Ectodermal cell (in vitro differentiated cells): ENCODE measurements around the gene MON2.
A peak's percentile ranks its signal among the peaks of the same experiment; 100 is the strongest.

Source experiments
- H3K27ac ChIP-seq: 2 replicates; pipeline ENCODE4 v1.7.0; 2013; ENCODE audit warnings: mild to moderate bottlenecking, low read depth, low read length; ENCODE audit not compliant: insufficient read depth, poor library complexity, severe bottlenecking
- H3K27me3 ChIP-seq: 2 replicates; pipeline ENCODE4 v1.7.0; 2013; ENCODE audit warnings: mild to moderate bottlenecking, low read length; ENCODE audit not compliant: insufficient read depth, control insufficient read depth, poor library complexity, severe bottlenecking
- H3K36me3 ChIP-seq: one replicate; pipeline ENCODE4 v1.7.0; 2013; ENCODE audit warnings: low read length; ENCODE audit not compliant: control insufficient read depth, insufficient read depth
- H3K4me1 ChIP-seq: one replicate; pipeline ENCODE4 v1.7.0; 2013; ENCODE audit warnings: low read length; ENCODE audit not compliant: control insufficient read depth, insufficient read depth
- H3K4me3 ChIP-seq: 2 replicates; pipeline ENCODE4 v1.7.0; 2013; ENCODE audit warnings: low read depth, low read length, control low read depth; ENCODE audit not compliant: insufficient read depth
- H3K9me3 ChIP-seq: 2 replicates; pipeline ENCODE4 v1.7.0; 2013; ENCODE audit warnings: mild to moderate bottlenecking, low read length, moderate library complexity; ENCODE audit not compliant: control insufficient read depth
- WGBS, 2 experiments: methylation state at CpG; one replicate each; pipeline ENCODE4 v1.1.7; 2013; ENCODE audit warnings: missing lambda C conversion rate in 2 of 2; 5-methylcytosine and 5-hydroxymethylcytosine counted together

The MON2 gene

DNA sequence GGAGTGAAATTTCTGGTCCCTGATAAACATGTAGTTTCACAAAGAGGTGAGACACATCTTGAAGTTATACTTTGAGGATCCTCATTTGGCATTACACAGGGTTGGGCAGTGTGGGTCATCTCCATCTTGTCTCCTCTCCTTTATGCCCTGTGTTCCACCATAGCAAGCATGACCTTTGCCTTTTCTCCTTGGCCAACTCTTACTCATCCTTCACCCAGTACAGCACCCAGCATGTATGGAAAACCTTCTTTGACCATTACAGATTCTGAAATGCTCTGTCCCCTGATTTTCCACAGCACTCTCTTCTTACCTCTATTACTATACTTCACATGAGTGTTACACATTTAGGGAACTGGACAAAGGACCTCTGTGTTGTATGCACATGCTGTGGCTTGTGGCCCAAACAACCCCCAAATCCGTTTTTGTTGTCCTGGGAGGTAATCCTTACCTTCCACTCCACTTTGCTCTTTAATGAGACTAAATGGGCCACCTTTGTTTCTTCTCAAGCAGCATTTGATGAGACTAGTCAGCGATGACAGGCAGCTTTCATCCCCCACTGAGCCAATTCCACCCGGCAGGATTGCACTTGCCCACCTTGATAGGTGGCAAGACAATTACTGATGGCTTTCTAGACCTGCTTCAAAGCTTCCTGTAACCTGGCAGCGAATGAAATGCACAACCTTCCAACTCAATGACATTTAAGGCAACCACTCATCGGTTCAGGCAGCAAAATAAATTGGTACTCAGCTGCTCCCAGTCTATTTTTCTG is 163.5 kb downstream of the MON2 start:
- Histone ChIP-seq H3K9me3 (no peaks in the 10 kb centered on the region), H3K4me3 (no peak overlapping the region), H3K36me3 (no peaks in the 10 kb centered on the region), H3K4me1 (peaks cover 22% of the 10 kb centered on the region), H3K27me3 (peaks cover 44% of the 10 kb centered on the region), H3K27ac (no peak overlapping the region)
- 43 to 51% methylated on average over 5 of the region's 5 CpGs for WGBS, 2 experiments

DNA sequence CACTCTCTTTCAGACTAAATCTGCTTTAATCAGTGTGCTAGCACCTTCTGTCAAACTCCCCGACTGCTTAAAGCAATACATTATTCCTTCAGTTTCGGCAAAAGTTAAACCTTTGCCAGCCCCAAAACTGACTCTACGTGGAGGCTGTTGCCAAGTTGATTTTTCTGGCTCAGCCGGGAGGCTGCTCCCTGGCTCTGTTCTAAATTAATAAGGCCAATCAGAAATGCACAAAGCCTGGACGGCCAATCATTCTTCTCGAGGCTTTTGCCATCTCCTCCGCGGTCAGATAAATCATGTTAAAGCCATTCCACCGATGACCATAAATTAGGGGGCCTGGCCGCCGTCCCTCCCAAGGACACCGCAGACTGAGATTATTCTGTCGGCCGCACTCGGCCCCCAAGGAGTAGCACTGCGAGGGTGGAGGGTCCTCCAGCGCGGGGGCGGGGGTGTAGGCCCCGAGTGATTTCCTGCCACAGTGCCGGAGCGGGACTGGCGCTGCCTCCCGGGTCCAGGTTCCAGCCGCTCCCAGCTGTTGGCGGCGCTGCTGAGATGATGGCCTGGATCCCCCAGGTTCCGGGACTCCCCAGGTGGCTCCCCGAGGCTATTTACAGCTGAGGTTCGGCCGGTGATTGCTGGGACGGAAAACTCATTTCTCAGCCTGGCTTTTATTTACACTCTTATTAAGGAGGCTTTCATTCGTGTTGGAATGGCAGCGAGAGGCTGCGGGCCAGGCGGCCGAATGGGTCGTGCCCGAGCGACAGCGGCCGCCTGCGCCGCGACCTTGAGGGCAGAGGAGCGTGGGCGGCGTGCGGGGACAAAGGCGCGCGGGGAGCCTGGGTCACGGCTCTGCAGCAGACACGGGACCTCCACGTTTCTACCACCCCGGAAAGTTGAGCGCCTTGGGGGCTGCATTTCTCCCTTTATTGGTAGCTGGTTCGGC is 165.1 kb downstream of the MON2 start:
- Histone ChIP-seq H3K9me3 (no peaks in the 10 kb centered on the region), H3K36me3 (no peaks in the 10 kb centered on the region), H3K27me3 (peaks cover 44% of the 10 kb centered on the region), H3K27ac (no peak overlapping the region), H3K4me3 (peak overlapping the region; percentile 42), H3K4me1 (peaks cover 21% of the 10 kb centered on the region)
- WGBS, 2 experiments, result 14 to 16% methylated on average over 58 of the region's 58 CpGs

DNA sequence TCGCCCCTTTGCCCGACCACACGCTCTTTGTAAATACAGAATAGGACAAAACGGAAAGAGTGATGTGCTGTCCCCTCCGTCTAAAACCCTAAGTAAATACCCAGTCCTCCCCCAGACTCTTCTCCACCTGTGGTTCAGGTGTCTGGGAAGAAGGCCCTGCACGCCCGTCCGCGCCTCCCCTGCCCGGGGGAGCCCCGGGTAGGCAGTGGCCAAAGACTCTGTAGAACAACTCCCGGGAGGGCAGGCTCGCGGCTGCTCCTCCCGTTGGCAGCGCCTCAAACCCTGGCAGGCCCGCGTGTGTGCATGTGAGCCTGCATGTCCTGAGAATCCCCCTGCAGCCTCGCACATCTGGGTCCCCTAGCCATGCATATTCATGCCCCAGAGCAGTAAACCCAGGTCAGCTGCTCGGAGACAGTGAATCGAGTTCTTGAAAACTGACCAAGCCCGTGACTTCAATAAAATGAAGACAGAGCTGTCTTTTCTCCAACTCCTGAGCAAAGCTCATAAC is 165.8 kb downstream of the MON2 start:
- Histone ChIP-seq H3K27me3 (peaks cover 44% of the 10 kb centered on the region), H3K9me3 (no peaks in the 10 kb centered on the region), H3K36me3 (no peaks in the 10 kb centered on the region), H3K4me3 (peak overlapping the region; percentile 42), H3K4me1 (peaks cover 21% of the 10 kb centered on the region), H3K27ac (no peak overlapping the region)
- 14 to 18% methylated on average over 22 of the region's 22 CpGs for WGBS, 2 experiments

DNA sequence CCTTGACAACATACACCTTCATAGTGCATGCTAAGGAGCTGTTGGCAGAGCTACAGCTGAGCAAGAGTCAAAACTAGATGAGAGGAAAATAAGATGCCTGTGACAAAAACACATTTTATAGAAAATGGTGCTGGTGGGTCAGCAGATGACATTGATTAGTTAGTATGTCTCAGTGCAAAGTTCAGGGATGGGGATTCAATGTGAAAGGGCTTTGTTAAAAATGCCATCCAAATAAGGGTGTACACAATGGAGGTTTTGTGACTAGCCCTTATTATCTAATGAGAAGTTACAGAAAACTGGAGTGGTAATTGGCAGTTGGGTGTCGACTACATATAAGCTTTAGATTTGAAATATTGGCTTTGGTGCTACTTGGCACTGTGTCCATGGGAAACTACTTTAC is 169.0 kb downstream of the MON2 start:
- Histone ChIP-seq H3K9me3 (no peaks in the 10 kb centered on the region), H3K4me1 (peaks cover 9% of the 10 kb centered on the region), H3K4me3 (no peak overlapping the region), H3K36me3 (no peaks in the 10 kb centered on the region), H3K27me3 (peaks cover 36% of the 10 kb centered on the region), H3K27ac (no peak overlapping the region)
- 100% methylated on average over 1 of the region's 1 CpG for WGBS, 2 experiments

DNA sequence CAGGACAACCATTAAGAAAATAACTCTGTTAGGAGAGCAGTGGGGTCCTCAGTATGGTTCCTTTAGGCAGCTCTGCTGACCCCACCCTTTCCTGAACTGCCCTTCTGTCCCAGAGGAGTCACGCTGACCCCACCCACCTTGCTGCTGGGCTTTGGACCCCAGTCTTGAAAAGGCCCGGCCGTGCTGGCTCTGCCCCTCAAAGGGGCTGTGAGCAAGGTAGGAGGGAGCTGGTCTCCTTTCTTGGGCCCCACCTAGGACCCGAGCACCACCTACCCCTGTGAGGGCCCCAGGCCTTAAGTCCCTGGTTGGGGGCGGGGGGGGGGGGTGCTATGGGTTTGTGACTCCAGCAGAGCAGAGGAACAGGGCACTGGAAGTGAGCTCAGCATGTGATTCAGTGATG is 171.1 kb downstream of the MON2 start:
- no peak overlapping the region for H3K4me3 ChIP-seq
- H3K27ac ChIP-seq, result no peak overlapping the region
- 50 to 52% methylated on average over 5 of the region's 5 CpGs for WGBS, 2 experiments
- H3K4me1 ChIP-seq, result peaks cover 9% of the 10 kb centered on the region
- no peaks in the 10 kb centered on the region for H3K36me3 ChIP-seq
- peaks cover 16% of the 10 kb centered on the region for H3K27me3 ChIP-seq
- no peaks in the 10 kb centered on the region for H3K9me3 ChIP-seq

DNA sequence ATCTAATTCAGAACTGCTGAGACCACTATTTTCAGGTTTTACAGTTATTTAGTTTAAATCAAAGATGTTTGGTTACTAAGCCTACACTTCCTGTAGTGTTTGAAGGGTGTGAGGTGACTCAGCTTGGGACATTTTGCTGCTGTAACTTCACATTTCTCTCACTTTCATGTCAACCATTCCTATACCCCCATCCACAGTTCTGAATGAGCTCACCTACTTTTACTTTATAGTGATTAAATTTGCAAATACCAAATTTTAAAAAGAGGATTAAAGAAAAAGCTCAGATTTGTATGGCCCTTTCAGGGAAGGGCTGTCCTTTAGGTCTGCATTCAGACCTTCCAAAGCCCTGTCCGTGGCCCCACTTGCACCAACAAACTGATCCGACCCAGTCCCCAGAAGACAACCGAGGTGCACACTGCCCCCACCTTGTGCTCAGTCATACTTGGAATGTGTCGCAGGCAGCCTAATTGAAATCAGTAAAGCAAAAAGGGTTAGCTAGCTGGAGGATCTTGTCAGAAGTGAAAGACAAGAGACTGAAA is 174.4 kb downstream of the MON2 start:
- 78 to 82% methylated on average over 4 of the region's 4 CpGs for WGBS, 2 experiments
- Histone ChIP-seq H3K4me3 (no peak overlapping the region), H3K4me1 (peaks cover 19% of the 10 kb centered on the region), H3K27me3 (no peaks in the 10 kb centered on the region), H3K9me3 (no peaks in the 10 kb centered on the region), H3K27ac (no peak overlapping the region), H3K36me3 (no peaks in the 10 kb centered on the region)

DNA sequence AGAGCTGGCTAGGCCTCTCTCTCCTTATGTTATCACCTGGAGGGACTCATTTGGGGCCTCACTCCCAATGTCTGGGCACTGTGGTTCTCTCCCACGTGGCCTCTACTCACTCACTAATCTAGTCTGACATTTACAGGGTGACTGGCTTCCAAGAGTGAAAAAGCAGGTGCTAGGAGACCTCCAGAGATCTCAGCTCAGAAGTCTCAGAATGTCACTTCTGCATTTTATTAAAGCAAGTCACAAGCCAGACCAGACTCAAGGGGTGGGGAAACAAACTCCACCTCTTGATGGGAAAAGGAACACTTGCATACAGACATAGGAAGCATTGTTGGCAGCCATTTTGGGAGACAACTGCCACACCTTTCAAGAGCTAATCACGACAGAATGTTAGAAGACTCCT is 175.9 kb downstream of the MON2 start:
- Histone ChIP-seq H3K36me3 (no peaks in the 10 kb centered on the region), H3K27ac (no peak overlapping the region), H3K4me1 (peaks cover 18% of the 10 kb centered on the region), H3K4me3 (no peak overlapping the region), H3K27me3 (no peaks in the 10 kb centered on the region), H3K9me3 (no peaks in the 10 kb centered on the region)
- WGBS, 2 experiments, result 90 to 96% methylated on average over 2 of the region's 2 CpGs

DNA sequence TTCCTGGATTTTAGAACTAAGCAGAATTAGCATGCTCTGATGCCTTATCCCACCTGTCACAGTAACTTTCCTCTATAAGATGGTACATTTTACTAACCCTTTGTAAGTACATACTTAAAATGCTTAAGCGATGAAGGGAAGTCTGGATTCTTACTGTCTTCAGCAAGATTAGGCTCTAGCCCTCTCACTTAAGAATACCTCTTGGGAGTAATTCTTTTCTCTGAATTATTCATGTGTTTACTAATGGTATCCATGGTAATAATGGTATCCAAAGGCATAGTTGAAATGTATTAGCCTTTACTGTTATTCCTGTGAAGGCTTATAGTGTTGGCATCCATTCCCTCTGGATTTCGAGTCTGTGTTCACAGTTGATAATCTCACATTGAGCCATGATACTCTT is 176.9 kb downstream of the MON2 start:
- H3K4me3 ChIP-seq, result no peak overlapping the region
- no peaks in the 10 kb centered on the region for H3K27me3 ChIP-seq
- no peak overlapping the region for H3K27ac ChIP-seq
- H3K4me1 ChIP-seq, result peaks cover 18% of the 10 kb centered on the region
- 94 to 100% methylated on average over 1 to 2 of the region's 2 CpGs for WGBS, 2 experiments
- H3K36me3 ChIP-seq, result no peaks in the 10 kb centered on the region
- H3K9me3 ChIP-seq, result no peaks in the 10 kb centered on the region

DNA sequence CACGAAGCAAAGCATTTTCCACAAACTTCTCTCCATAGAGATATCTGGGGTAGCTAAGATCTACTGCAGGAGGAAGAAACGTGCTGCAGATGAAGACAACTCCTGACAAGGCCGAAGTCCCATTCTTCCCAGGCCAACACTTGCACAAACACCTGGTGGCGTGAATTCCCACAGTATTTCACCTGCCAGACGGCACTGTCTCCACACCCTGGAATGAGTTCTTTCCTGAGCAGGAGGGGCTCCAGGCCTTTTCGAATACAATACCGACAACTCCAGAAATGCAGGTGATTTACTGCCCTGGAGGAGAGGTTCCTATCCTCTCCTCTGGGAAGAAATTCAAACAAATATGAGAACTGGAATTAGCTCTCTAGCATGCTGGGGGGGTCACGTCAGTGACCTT is 179.9 kb downstream of the MON2 start:
- Histone ChIP-seq H3K27me3 (no peaks in the 10 kb centered on the region), H3K27ac (no peak overlapping the region), H3K4me3 (no peak overlapping the region), H3K4me1 (peaks cover 12% of the 10 kb centered on the region), H3K36me3 (no peaks in the 10 kb centered on the region), H3K9me3 (no peaks in the 10 kb centered on the region)
- WGBS, 2 experiments, result 92 to 95% methylated on average over 8 of the region's 8 CpGs

DNA sequence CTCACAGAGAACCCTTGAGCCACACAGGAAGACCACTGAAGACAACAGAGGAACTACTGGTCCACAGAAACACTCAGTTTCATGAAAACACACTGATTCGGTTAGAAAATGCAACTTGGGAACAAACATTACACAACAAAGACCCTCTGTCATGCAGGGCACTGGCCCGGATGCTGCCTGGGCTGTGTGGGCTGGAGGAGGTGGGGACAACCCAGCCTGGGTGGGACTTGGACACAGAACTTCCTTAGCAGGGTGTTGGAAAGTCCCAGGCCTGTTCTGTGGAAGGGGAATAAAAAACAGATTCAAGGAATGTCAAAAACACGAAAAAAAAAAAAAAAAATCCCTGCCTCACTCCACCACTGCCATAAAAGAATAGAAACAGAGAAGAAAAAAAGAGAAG is 181.0 kb downstream of the MON2 start:
- 49 to 57% methylated on average over 2 to 3 of the region's 3 CpGs for WGBS, 2 experiments
- Histone ChIP-seq H3K9me3 (no peaks in the 10 kb centered on the region), H3K27ac (no peak overlapping the region), H3K4me1 (peaks cover 12% of the 10 kb centered on the region), H3K27me3 (no peaks in the 10 kb centered on the region), H3K4me3 (no peak overlapping the region), H3K36me3 (no peaks in the 10 kb centered on the region)
